Left renal cortex interstitium (tissue), 4 donors: ENCODE measurements around the gene CMAS. TPM values are rescaled to one million over a fixed set of nuclear protein-coding genes. Genes with fewer than 3 reads are reported as not detected.
"Not testable (repeated sequence)": the region's sequence is repeated elsewhere in the genome, so short reads cannot be mapped to it uniquely, and the experiment has no call there.

Experiments used
- DNase-seq, 4 donors: peaks; one replicate each; pipeline ENCODE4 v3.0.0-alpha.2; 2013; ENCODE audit warnings: low read depth in 4 of 4, low spot score in 2 of 4, missing footprints in 1 of 4
- polyA plus RNA-seq, 4 donors: library from polyadenylated mRNA; unstranded; fragments of 120-200 nt; gene quantifications; one replicate each; pipeline ENCODE4 v1.2.1, GENCODE V29; 2013; ENCODE audit not compliant: insufficient read length in 4 of 4

The CMAS gene
- polyA plus RNA-seq, 4 donors = 48.2 to 62.4 (median 53.7) TPM

DNA sequence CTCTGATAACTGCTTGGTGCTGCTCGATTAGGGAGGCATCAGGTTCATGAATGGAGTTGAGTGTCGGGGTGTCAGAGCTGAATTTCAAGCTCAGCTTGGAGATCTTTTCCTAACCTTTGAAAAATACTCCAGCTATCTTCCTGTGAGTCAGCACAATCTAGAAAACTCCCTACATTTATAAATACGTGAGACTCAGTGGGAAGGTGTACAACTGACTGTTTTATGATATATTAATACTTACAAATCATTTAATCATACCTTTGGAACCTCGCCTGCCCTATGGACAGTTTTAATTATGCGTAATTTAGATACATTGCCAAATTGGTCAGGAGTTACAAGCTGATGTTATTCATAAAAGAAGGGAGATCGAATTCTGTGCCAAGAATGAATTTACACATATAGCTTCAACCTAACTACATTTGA, 961 bp downstream of the CMAS start:
- DNase-seq = no peak

DNA sequence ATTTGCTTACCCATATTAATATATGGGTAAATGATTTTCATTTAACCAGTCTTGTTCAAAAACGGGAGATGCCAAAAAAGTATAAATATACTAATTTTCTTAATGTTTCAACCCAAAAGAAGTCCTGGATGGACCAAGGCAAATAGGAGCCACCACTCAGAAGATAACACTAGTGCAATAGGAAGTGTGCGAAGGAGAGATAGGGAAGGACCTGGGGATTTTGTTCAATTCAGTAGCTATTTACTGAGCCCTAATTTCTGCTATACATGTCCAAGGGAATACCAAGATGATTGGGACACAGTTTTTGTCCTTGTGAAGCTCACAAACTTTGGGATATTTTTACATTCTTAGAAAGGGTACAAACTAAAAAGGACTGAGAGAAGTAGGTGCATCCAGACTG, 1.5 kb downstream of the CMAS start:
- no peak for DNase-seq

DNA sequence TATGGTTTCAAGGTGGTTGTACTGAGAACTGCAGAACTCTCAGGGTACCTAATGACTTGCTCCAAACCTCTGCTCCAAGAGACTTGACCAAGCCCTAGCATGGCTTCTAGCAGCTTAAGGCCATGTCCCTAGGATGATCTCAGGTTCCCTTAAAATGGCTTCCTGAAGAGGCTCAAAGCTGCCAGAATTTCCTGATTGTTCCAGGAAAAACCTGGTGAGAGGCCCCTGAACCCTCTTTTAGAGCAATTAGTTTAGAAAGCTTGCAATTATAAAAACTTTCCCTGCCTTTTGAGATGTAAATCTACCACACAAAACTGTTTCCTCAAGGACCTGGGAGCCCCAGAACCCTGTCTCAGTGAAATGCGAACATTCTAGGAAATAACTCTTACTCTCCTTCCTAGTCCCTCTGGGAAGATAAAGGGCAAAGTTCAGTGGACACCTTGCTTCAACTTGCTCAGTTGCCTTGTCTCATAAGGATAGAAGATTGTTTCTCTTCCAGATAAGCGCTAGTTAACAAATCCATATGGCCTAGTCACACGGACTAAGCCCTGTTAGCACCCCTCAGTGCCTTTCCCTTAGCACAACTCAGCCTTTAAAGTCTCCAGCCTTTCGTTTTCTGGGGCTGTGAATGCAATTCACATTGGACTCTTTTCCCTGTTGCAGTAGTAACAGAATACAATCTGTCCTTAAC, 2.5 kb downstream of the CMAS start:
- no peak for DNase-seq

DNA sequence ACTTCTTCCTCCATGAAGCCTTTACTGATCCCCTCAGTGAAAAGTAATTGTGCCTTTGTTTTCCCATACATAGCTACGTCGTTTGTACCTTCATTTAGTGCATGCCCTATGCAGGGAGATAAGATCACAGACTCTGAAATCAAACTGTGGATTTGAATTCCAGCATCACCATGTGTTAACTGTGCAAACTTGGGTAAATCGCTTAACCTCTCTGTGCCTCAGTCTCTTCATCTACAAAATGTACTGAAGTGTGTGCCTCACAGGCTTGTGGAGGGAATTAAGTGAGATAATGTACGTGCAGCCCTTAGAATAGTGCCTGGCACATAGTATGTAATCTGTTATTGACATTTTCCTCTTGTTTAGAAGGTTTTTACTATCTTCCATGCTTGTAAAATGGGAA, 4.1 kb downstream of the CMAS start:
- no peak for DNase-seq

DNA sequence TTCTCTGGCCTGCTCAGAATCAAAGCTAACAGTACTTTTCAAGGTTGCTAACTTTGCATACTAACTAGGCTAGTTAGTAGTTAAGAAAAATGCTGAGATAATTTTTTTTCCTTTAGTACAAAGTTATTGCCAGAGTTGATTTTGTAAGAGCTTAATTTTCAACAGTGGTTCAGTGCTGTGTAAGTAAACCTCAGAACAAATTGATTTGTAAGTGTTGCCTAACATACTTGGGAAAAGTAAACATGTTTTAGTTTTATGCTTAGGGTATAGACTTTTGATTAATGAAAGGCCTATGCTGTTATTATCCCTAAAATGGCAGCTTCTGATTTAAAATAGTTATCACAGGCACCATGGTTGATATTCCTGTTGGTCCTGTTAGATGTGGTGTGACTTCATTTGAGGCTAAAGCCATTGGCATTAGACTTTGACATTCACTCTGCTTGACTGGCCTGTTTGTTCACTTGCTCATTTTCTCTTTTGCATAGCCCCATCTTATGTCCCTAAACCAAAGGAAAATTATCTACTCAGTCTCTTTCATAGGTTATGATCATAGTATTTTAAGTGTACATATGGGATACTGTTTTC, 5.2 kb downstream of the CMAS start:
- DNase-seq = no peak

DNA sequence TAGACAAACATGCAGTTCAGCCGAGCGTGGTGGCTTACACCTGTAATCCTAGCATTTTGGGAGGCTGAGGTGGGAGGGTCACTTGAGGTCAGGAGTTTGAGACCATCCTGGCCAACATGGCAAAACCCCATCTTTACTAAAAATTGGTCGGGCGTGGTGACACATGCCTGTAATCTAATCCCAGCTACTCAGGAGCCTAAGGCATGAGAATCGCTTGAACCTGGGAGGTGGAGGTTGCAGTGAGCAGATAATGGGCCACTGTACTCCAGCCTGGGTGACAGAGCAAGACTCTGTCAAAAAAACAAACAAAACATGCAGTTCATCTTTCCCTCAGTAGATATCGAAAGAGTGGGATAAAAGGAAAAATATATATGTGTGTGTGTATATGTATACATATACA, 7.0 kb downstream of the CMAS start:
- not testable (repeated sequence) for DNase-seq

DNA sequence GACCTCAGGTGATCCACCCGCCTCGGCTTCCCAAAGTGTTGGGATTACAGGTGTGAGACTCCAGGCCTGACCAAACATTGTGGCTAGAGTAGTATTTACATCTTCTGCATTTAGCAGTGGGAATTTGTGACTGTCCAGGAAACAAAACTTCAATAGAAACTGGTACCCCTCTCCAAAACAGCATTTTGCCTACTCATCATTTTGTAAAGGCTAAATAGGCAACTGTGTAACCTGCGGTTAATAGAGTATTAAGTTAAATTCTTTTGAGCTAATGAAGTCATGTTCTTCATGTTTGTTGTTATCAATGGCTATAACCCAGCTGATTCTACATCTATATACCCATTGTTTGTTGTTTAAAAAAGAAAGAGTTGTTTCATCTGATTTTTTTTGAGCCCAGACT, 8.1 kb downstream of the CMAS start:
- DNase-seq = no peak

DNA sequence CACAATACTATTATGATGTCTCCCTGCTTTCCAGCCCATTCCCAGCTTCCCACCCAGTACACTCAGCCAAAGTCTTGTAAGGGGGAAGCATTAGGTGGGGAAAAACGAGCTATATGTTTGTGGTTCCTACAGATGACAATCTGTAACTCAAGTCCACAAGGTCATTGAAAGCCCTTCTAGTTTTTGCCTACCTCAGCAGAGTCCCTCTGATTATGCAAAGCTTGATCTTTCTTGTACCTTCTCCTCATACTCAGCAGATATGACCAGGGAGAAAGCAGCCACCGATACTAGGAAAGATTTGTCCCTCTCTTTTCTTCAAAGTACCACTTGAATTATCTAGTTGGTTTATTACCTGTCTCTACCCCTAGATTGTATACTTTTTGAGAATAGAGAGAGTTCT, 10.6 kb downstream of the CMAS start:
- no peak for DNase-seq

DNA sequence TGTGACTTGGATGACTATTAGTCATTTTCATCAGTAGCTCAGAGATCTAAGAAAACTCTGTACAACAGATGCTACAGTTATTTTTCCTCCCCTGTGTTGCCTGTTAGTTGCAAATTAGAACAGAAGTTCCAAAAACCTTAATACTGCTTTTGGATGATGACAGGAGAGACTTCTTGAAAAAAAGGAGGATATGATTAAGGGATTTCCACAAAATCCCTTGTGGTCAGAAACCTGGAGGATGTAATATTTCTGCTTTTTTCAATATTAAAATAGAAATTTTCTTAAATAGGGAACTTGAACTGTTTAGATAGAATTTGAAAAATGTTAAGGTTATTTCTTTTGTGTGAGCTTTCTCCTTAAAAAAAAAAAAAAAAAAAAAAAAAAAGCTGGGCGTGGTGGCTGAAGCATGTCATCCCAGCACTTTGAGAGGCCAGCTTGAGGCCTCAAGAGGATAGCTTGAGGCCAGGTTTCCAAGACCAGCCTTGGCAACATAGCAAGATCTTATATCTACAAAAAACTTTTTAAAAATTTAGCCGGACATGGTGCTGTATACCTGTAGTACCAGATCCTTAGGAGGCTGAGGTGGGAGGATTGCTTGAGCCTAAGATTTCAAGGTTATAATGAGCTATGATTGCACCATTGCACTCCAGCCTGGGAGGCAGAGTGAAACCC, 14.1 kb downstream of the CMAS start:
- DNase-seq = no peak

DNA sequence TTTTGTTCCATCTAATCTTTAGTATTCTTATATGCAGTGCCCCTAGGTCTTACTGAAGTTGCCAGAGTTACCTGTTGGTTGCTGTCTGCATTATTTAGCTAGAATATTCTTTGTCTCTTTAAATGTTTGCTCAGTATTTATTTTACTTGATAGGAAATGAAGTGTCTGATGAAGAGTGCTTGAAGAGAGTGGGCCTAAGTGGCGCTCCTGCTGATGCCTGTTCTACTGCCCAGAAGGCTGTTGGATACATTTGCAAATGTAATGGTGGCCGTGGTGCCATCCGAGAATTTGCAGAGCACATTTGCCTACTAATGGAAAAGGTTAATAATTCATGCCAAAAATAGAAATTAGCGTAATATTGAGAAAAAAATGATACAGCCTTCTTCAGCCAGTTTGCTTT, 18.9 kb downstream of the CMAS start:
- no peak for DNase-seq

DNA sequence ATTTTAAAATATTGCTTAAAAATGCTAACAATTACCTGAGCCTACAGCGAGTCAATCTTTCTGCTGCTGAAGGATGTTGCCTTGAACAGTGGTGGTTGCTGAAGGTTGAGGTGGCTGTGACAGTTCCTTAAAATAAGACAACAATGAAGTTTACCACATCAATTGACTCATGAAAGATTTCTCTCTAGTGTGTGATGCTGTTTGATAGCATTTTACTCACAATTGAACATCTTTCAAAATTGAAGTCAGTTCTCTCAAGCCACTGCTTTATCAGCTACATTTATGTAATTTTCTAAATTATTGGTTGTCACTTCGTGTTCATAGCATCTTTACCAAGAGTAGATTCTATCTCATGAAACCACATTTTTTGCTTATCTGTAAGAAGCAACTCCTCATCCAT, 20.3 kb downstream of the CMAS start:
- DNase-seq = no peak

DNA sequence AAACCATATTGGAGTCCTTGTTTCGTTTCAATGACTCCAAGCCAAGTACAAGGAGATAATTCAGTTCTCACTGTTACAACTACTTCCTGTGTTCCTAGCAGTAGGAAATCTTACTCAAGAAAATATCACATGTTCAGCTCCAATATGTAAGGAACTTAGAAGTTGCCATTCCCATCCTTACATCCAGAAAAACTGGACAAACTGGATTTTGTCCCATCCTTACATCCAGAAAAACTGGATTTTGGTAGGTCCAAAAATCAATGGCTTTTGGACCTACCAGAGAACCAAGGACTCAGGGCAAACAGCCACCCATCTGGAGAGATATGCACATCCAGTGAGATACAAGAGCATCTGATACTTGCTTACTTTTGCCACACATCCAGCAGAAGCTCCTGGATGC, 23.8 kb downstream of the CMAS start:
- no peak for DNase-seq

DNA sequence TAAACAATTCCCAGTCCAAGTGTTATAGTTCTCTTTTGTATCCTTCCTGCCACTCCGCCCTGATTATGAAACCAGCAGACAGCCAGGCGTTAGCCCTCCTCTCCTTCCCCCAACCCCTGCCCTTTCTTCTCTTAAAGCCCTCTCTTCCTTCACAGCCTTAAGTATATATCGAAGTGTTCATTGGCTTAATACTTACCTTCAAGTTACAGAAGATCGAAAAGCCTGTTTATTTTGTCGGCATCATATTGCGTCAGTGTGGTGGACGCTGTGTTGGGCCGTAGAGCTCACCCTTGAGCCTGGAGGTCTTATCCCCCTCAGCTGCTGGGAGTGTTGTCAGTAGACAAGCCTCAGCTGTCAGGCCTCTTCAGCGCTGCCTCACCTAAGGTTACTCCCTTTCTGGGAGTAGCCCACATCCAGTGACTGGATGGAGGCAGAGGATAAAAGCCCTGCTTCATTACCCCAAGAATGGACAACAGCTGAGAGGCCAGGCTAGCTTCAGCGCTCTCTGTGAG, 36.2 kb downstream of the CMAS start:
- DNase-seq = peak in 1 of 4 donors; percentile 6

DNA sequence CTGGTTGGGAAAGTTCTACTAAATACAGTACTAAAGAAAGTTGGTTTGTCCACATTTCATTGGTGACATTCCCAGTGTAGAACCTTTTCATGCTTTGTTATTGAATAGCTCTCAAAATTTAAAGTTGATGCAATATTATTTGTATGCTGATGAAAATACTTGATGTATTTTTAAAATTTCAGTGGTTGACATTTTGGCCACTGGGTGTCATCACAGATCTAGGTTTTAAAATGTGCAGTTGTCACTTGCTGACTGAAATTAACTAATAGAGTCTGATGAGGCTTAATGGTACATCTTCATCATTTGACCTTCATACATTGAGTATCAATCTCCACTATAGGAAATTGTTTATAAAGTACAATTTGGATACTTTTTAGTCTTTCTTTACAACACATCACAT, 37.1 kb downstream of the CMAS start:
- peak in 2 of 4 donors; percentile 11 to 20 for DNase-seq

DNA sequence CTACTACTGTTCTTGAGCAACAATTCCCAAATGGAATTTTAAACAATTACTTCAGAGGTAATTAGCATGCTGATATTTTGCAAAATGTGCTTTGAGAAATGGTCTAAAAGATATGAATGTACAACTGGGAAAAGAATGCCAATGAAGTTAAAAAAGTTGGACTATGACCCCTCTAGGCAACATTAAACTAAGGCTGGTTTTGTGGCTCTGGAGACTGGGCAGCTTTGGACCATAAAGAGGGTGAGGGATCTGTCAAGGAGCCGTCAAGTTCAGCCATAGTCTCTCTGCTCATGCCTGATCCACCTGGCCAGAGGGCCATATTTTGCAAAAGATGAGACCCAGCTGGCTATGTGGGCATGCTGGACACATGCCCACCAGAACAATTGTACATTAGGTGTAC, 38.8 kb downstream of the CMAS start:
- no peak for DNase-seq

DNA sequence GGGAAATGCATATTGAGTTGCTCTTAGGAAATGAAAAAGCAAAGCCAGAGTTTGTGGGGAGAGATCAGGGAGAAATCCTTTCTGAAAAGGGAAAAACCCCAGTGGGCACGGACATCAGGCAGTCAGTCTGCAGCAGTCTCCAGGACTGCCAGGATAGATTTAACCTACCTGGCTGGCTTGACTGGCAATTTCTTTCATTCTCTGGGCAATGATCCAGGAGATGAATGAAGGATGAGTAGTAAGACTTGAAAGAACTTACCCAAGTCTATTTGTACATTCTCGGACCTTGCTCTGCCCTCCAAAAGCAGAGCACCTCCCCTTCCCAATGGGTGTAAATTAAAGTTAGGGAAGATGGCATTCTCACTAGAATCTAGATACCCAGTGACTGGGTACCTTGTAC, 42.9 kb downstream of the CMAS start:
- DNase-seq = no peak

DNA sequence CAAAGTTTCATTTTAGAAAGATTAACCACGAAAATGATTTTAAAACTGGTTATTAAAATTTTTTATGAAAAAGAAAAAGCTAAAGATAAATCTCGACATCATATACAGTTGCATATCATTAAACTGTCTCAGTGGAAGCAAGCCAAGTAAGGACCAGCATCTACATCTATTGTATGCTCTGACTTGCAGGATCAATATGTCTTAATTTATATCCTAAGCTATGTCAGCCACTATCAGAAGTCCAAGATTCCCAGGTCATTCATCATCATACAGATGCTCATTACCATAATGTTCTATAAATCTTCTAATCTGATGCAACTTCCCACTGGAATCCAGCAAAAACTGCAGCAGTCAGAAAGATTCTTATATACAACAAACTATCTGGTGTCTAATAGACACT, 43.5 kb downstream of the CMAS start:
- DNase-seq = no peak

DNA sequence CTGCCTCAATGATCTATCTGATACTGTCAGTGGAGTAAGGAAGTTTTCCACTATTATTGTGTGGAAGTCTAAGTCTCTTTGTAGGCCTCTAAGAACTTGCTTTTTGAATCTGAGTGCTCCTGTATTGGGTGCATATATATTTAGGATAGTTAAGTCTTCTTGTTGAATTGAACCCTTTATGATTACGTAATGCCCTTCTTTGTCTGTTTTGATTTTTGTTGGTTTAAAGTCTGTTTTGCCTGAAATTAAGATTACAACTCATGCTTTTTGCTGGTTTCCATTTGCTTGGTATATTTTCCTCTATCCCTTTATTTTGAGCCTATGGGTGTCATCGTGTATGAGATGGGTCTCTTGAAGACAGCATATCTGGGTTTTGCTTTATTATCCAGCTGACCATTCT, 53.0 kb downstream of the CMAS start:
- not testable (repeated sequence) for DNase-seq

DNA sequence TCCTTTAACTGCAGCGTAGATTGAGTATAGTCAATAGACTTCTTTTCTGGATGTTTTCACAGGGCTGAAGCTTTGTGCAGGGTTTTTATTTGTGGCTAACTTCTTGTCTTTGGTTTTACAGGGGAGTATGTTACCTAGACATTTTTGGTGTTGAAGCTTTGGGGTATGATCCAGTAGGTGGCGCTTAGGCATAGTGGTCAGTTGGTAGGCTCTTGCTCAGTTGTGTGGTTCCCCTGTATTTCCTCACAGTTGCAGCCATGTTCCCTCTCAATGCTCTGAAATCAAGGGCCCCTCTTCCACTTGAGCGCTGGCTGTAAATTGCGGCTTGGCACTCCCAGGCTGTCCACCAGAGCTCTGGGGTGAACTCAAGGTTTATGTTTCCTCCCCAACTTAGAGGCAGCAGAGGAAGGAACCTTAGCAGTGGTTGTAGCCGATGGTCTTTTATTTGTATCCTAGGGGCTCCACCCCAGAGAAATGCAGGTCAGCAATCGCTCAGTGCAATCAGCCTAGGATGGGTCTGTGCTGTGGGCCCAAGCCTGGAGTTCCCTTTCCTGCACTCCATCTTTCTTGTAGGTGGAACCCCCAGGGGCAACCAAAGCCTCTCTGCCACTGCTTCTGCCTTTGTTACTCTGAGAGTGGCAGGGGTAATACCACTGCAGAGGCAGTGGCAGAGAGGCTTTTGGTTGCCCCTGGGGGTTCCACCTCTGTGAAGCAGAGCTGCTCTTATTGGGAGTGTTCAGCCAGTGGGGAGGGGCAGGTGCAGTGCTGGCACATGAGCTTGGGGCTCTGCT, 55.1 kb downstream of the CMAS start:
- DNase-seq = no peak

DNA sequence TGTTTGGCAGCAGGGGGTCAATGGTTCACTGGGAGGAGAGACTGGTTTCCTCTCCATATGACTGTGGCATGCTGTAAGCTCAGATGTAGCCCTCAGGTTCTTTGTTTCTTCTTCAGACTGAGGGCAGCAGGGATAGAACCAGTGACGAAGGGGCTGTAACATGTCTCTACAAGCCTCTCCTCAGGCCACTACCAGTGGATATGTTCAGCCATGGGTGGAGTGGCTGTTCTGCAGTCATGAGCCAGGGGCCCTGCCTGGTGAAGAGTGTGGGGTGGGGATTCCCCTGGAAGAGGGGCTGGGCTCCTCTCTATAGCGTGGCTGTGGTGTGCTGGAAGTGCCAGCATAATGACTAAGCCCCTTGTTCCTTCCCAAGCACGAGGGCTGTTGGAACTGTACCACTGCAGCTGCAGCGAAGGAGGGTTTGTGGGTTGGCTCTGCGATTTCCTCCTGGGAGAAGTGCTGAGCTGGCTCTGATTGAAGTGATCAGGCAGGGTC, 55.8 kb downstream of the CMAS start:
- DNase-seq = no peak

DNA sequence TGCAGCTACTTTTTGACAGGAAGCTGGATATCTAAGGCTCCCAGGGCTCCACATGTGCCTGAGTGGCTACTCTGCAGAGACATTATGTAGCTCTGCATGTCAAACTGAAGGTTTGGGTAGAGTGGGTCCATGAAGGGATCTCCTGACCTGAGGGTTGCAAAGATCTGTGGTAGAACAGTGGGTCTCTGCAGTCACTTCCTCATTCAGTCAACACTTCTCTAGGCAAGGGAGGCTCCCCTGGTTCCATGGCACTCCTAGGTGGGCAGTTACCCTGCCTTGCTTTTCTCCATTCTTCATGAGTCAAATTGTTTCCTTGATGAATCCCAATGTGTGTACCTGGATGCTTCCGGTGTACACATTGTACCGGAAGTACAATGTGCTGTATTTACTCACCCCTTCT, 57.4 kb downstream of the CMAS start:
- DNase-seq = no peak
